GM10266 (cell line): ENCODE data around the gene RSPH3.

ENCODE experiments used
- DNase-seq: peaks from one replicate; pipeline ENCODE4 v3.0.0; 2012; ENCODE audit errors: extremely low spot score
- CTCF ChIP-seq: IDR thresholded peaks from 2 replicates; pipeline ENCODE4 v1.5.1; 2012; ENCODE audit warnings: mild to moderate bottlenecking, low read depth; ENCODE audit not compliant: control insufficient read depth, insufficient read depth; ENCODE audit errors: missing control alignments

The RSPH3 gene

GRCh38 chr6:158999666-159000403 is at the start of gene RSPH3:
Gene RSPH3 (minus strand): TSS chr6:159000202. CDS start chr6:158999550, 652 bp downstream.
- DNase-seq, result peak; percentile 92

GRCh38 chr6:159047891-159048685 is 48.1 kb upstream of the RSPH3 start:
- no peak for DNase-seq
- no peak for TF ChIP-seq CTCF

More at GRCh38 chr6:158999666-159000403, at the start of gene RSPH3:
- peak; percentile 15 for TF ChIP-seq CTCF

- TF ChIP-seq CTCF, result no peak
These were observed 45.8 kb upstream of the RSPH3 start for GRCh38 chr6:159045801-159046200.

GRCh38 chr6:159044899-159045727 is 45.1 kb upstream of the RSPH3 start, which contains the start of gene TAGAP:
Gene TAGAP (minus strand): TSS chr6:159044991. CDS start chr6:159044146, 845 bp downstream.
- DNase-seq, result peak; percentile 86
- no peak for TF ChIP-seq CTCF

More at GRCh38 chr6:159045801-159046200, 45.8 kb upstream of the RSPH3 start:
- DNase-seq, result no peak

GRCh38 chr6:159043947-159044346 is 43.9 kb upstream of the RSPH3 start:
- DNase-seq, result no peak
- no peak for TF ChIP-seq CTCF

- no peak for DNase-seq
- TF ChIP-seq CTCF, result no peak
These were observed 43.2 kb upstream of the RSPH3 start for GRCh38 chr6:159043251-159043650.
